ENCODE data around the gene PGAP2. TPM values are rescaled to one million over a fixed set of nuclear protein-coding genes. Genes with fewer than 3 reads are reported as not detected.
"Not testable (repeated sequence)": the region's sequence is repeated elsewhere in the genome, so short reads cannot be mapped to it uniquely, and the experiment has no call there.

Gene PGAP2
- total RNA-seq (10 to 100 TPM in 1 of 2 donors, 1 to 10 TPM in 1; 6.8 to 17.7 TPM), polyA plus RNA-seq (10 to 100 TPM in 1 of 2 donors, 1 to 10 TPM in 1; 3.9 to 11.0 TPM)
- long read RNA-seq, donor 1, partial matches to known transcripts, result 1 of 19 reads
- long read RNA-seq, donor 1, other reads (novel, unspliced or antisense), result 4 of 19 reads
- long read RNA-seq, donor 2, partial matches to known transcripts, result 2 of 11 reads
- long read RNA-seq, donor 2, other reads (novel, unspliced or antisense), result 5 of 11 reads

DNA sequence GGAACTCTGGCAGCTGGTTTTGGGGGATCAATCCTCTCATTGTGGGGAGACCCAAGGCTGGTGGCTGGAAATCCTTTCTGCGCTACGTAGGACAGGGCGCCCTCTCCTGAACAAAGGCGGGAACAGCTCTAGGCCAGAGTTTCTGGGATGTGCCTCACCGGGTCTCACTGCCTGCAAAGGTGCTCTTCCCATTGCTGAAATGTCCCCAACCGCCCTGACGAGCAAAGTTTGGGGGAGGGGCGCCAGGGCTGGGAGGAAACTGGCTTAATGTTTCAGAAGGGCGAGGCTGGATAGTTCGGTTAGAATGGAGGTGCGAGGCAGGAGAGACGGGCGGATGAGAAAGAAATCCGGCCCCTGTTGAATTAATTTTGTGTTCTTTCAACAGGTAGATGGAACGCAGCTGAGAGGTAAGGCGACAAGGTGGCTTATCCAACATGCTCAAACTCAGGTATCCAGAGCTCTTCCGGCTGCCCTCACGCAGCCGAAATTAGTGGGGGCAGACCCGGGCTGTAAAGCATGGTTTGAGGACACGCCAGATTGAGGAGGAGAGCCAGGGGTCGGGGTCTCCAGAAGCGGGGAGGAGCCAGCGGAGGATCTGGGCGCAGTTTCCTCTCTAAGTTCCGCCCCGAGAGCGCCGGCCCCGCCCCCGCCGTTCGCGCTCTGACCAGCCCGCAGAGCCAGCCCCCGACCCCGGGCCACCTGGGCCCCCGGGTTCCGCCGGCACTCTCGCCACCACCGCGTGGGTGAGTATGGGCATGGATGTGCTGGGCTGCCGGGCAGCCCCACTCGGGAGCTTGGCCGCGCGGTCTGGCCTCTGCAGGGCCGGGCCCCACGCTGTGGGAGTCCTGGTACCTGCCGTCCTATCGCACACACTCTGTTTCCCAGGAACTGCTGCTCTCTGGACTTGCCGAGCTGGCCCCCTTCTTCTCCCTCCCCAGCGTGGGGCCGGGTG, at the start of gene PGAP2:
Gene PGAP2, plus strand, starts transcription at position 652 of the 952 bp plus-strand sequence. CDS start 2,700 bp downstream, outside the sequence.
- intact Hi-C loops (cut with DNase I), result no loop called here
- H3K27ac ChIP-seq (ENCODE audit: low read depth in 1 of 2, low read length in 2 of 2), result no peak within 1 kb of the TSS
- no peaks in the 10 kb centered on the region for H3K27me3 ChIP-seq (ENCODE audit: control insufficient read depth in 1 of 2, insufficient read depth in 2 of 2, low read length in 1 of 2)
- no peaks in the 10 kb centered on the region for H3K9me3 ChIP-seq (ENCODE audit: control insufficient read depth, low read length)
- ATAC-seq (ENCODE audit: low FRiP score) (peak; percentile 90), DNase-seq (peak; percentile 76 to 90)
- 1% methylated on average over 47 to 55 of the region's 55 CpGs for WGBS, 2 donors
- peak within 1 kb of the TSS; percentile 45 to 53 for H3K4me3 ChIP-seq (ENCODE audit: low read length in 2 of 2)
- H3K4me1 ChIP-seq (ENCODE audit: control insufficient read depth in 1 of 2, insufficient read depth in 2 of 2, low read length in 2 of 2), result no peaks in the 10 kb centered on the region
- no peaks in the 10 kb centered on the region for H3K36me3 ChIP-seq (ENCODE audit: control insufficient read depth in 1 of 2, insufficient read depth in 2 of 2, low read length in 1 of 2)

DNA sequence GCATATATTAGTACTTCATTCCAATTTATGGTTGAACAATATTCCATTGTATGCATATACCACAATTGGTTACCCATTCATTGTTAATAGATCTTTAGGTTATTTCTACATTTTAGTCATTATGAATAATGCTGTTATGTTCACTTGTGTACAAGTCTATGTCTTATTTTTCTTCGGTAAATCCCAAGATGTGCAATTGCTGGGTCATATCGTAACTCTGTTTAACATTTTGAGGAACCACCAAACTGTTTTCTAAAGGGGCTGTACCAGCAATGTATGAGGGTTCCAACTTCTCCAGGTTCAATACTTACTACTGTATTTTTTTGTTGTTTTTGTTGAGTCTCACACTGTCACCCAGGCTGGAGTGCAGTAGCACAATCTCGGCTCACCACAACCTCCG, 44.1 kb upstream of the PGAP2 start:
- Histone ChIP-seq H3K9me3 (ENCODE audit: control insufficient read depth, low read length) (no peaks in the 10 kb centered on the region), H3K4me3 (ENCODE audit: low read length in 2 of 2) (no peak overlapping the region), H3K36me3 (ENCODE audit: control insufficient read depth in 1 of 2, insufficient read depth in 2 of 2, low read length in 1 of 2) (peaks cover 3 to 7% of the 10 kb centered on the region in 2 donors), H3K4me1 (ENCODE audit: control insufficient read depth in 1 of 2, insufficient read depth in 2 of 2, low read length in 2 of 2) (no peaks in the 10 kb centered on the region), H3K27me3 (ENCODE audit: control insufficient read depth in 1 of 2, insufficient read depth in 2 of 2, low read length in 1 of 2) (no peaks in the 10 kb centered on the region), H3K27ac (ENCODE audit: low read depth in 1 of 2, low read length in 2 of 2) (no peak overlapping the region)
- intact Hi-C loops (cut with DNase I), result no loop called here
- WGBS, 2 donors, result 96 to 97% methylated on average over 4 of the region's 4 CpGs
- DNase-seq, result no peak
- no peak for ATAC-seq (ENCODE audit: low FRiP score)

DNA sequence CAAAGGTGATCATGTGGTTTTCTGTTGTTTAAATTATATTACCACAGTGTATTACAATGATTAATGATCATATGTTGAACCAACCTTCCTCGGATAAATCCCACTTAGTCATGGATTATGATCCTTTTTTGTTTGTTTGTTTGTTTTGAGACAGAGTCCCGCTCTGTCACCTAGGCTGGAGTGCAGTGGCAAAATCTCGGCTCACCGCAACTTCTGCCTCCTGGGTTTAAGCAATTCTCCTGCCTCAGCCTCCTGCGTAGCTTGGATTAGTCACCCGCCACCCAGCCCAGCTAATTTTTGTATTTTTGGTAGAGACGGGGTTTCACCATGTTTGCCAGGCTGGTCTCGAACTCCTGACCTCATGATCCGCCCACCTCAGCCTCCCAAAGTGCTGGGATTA, 41.5 kb upstream of the PGAP2 start:
- DNase-seq; ATAC-seq (ENCODE audit: low FRiP score); H3K9me3 ChIP-seq (ENCODE audit: control insufficient read depth, low read length); intact Hi-C loops (cut with DNase I); H3K4me1 ChIP-seq (ENCODE audit: control insufficient read depth in 1 of 2, insufficient read depth in 2 of 2, low read length in 2 of 2); H3K4me3 ChIP-seq (ENCODE audit: low read length in 2 of 2); H3K27me3 ChIP-seq (ENCODE audit: control insufficient read depth in 1 of 2, insufficient read depth in 2 of 2, low read length in 1 of 2); H3K36me3 ChIP-seq (ENCODE audit: control insufficient read depth in 1 of 2, insufficient read depth in 2 of 2, low read length in 1 of 2); H3K27ac ChIP-seq (ENCODE audit: low read depth in 1 of 2, low read length in 2 of 2): not testable (repeated sequence)
- 91% methylated on average over 9 of the region's 9 CpGs for WGBS, 2 donors

DNA sequence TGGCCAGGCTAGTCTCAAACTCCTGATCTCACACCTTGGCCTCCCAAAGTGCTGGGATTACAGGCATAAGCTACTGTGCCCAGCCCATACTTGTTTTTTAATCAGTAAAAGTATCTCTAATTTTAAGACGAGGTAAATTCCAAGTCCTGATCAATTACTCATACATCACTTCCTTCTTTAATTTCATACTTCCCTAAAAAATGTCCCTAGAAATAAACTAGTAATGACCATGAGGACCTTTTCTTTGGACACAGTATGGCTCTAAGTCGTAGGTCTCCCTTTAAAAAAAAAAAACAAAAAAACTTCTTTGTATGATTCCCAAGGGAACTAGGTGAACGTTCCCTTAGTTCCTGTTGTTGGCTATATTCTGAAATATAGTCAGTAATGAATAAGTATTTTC, 40.8 kb upstream of the PGAP2 start:
- intact Hi-C loops (cut with DNase I), result no loop called here
- Histone ChIP-seq H3K36me3 (ENCODE audit: control insufficient read depth in 1 of 2, insufficient read depth in 2 of 2, low read length in 1 of 2) (peaks cover 5 to 8% of the 10 kb centered on the region in 2 donors), H3K27ac (ENCODE audit: low read depth in 1 of 2, low read length in 2 of 2) (no peak overlapping the region), H3K27me3 (ENCODE audit: control insufficient read depth in 1 of 2, insufficient read depth in 2 of 2, low read length in 1 of 2) (no peaks in the 10 kb centered on the region), H3K4me3 (ENCODE audit: low read length in 2 of 2) (no peak overlapping the region), H3K9me3 (ENCODE audit: control insufficient read depth, low read length) (no peaks in the 10 kb centered on the region), H3K4me1 (ENCODE audit: control insufficient read depth in 1 of 2, insufficient read depth in 2 of 2, low read length in 2 of 2) (no peaks in the 10 kb centered on the region)
- no peak for DNase-seq
- no peak for ATAC-seq (ENCODE audit: low FRiP score)
- WGBS, 2 donors, result 60 to 64% methylated on average over 3 of the region's 3 CpGs

DNA sequence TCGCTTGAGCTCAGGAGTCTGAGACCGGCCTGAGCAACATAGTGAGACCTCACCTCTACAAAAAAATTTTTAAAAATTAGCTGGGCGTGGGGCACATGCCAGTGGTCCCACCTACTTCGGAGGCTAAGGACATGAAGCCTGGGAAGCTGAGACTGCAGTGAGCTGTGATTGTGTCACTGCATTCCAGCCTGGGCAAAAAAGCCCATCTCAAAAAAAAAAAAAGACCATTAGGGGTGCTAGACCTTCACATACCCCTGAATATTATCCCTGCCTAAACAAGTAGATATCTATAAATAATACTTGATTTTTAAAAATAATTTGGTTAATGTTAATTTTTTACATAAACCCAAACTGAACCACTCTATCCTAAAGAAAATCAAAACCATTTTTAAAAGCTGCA, 35.2 kb upstream of the PGAP2 start:
- no peak overlapping the region for H3K27ac ChIP-seq (ENCODE audit: low read depth in 1 of 2, low read length in 2 of 2)
- no peaks in the 10 kb centered on the region for H3K4me1 ChIP-seq (ENCODE audit: control insufficient read depth in 1 of 2, insufficient read depth in 2 of 2, low read length in 2 of 2)
- peaks cover 3 to 9% of the 10 kb centered on the region in 2 donors for H3K36me3 ChIP-seq (ENCODE audit: control insufficient read depth in 1 of 2, insufficient read depth in 2 of 2, low read length in 1 of 2)
- H3K9me3 ChIP-seq (ENCODE audit: control insufficient read depth, low read length), result no peaks in the 10 kb centered on the region
- WGBS, 2 donors, result 89 to 90% methylated on average over 4 of the region's 4 CpGs
- no peak overlapping the region for H3K4me3 ChIP-seq (ENCODE audit: low read length in 2 of 2)
- DNase-seq (no peak), ATAC-seq (ENCODE audit: low FRiP score) (no peak)
- no peaks in the 10 kb centered on the region for H3K27me3 ChIP-seq (ENCODE audit: control insufficient read depth in 1 of 2, insufficient read depth in 2 of 2, low read length in 1 of 2)
- intact Hi-C loops (cut with DNase I), result loop anchor here in 1 of 2 donors (10.0 kb wide), 1 partner anchor 58 kb away; no protein-coding TSS in a partner anchor

DNA sequence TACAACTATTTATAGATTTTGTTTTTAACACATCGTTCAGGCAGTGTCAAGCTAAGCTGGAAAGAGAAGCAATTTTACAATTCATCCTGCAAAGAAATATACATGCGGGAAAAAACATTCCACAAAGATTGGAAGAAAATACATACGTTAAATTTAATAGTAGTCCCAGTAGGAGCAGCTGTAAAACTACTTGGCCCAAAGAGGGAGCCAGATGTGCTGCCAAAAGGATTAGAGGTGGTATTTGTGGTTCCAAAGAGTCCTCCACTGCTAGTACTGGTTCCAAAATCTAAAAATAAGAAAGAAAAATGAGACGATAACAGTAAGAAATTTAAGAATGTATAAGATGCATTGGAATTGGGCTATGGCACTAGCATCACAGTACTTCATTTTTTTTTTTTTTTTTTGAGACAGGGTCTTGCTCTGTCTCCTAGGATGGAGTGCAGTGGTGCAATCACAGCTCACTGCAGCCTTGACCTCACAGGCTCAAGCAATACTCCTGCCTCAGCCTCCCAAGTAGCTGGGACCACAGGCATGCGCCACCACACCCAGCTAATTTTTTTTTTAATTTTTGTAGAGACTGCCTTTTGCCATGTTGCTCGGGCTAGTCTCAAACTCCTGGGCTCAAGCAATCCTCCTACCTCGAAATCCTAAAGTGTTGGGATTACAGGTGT, 32.5 kb upstream of the PGAP2 start:
- WGBS, 2 donors, result 47 to 59% methylated on average over 7 of the region's 7 CpGs
- Histone ChIP-seq H3K36me3 (ENCODE audit: control insufficient read depth in 1 of 2, insufficient read depth in 2 of 2, low read length in 1 of 2) (peaks cover 8 to 9% of the 10 kb centered on the region in 2 donors), H3K9me3 (ENCODE audit: control insufficient read depth, low read length) (no peaks in the 10 kb centered on the region), H3K4me1 (ENCODE audit: control insufficient read depth in 1 of 2, insufficient read depth in 2 of 2, low read length in 2 of 2) (no peaks in the 10 kb centered on the region), H3K4me3 (ENCODE audit: low read length in 2 of 2) (no peak overlapping the region), H3K27me3 (ENCODE audit: control insufficient read depth in 1 of 2, insufficient read depth in 2 of 2, low read length in 1 of 2) (no peaks in the 10 kb centered on the region), H3K27ac (ENCODE audit: low read depth in 1 of 2, low read length in 2 of 2) (no peak overlapping the region)
- intact Hi-C loops (cut with DNase I), result loop anchor here in 1 of 2 donors (10.0 kb wide), 1 partner anchor 61 kb away; no protein-coding TSS in a partner anchor
- ATAC-seq (ENCODE audit: low FRiP score) (no peak), DNase-seq (no peak)

DNA sequence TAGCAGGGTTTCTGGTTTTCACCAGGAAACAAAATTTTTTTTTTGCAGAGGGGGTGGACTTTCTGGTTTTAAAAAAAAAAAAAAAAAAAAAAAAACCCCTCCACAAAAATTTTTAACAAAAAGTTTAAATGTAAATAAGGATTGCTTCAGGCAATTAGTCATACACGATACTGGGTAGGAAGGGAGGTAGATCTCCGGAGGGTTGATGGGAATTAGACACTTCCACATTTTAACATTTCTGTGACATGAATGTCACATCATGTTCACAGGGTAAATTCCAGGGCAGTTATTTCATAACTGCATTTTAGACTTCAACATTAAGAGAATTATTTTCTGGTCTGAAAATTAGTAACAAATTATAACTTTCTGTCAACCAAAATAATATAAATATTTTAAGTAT, 26.9 kb upstream of the PGAP2 start:
- no peak overlapping the region for H3K27ac ChIP-seq (ENCODE audit: low read depth in 1 of 2, low read length in 2 of 2)
- intact Hi-C loops (cut with DNase I), result no loop called here
- H3K4me1 ChIP-seq (ENCODE audit: control insufficient read depth in 1 of 2, insufficient read depth in 2 of 2, low read length in 2 of 2), result peaks cover 0 to 2% of the 10 kb centered on the region in 2 donors
- no peaks in the 10 kb centered on the region for H3K27me3 ChIP-seq (ENCODE audit: control insufficient read depth in 1 of 2, insufficient read depth in 2 of 2, low read length in 1 of 2)
- peaks cover 6 to 10% of the 10 kb centered on the region in 2 donors for H3K36me3 ChIP-seq (ENCODE audit: control insufficient read depth in 1 of 2, insufficient read depth in 2 of 2, low read length in 1 of 2)
- no peak overlapping the region for H3K4me3 ChIP-seq (ENCODE audit: low read length in 2 of 2)
- WGBS, 2 donors, result 7 to 12% methylated on average over 2 of the region's 2 CpGs
- no peaks in the 10 kb centered on the region for H3K9me3 ChIP-seq (ENCODE audit: control insufficient read depth, low read length)
- no peak for ATAC-seq (ENCODE audit: low FRiP score)
- DNase-seq, result no peak

DNA sequence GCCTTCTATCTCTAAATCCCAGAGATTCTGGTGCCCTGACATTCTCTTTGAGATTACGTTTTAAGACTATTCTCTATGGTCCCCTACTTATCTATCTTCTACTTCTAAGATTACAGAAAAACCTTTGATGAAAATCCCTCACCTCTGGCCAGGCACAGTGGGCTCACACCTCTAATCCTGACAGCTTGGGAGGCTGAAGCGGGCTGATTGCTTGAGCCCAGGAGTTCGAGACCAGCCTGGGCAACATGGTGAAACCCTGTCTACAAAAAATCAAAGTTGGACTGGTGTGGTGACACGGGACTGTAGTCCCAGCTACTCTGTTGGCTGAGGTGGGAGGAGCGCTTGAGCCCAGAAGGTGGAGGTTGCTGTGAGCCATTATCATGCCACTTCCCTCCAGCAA, 25.4 kb upstream of the PGAP2 start:
- intact Hi-C loops (cut with DNase I), result no loop called here
- no peaks in the 10 kb centered on the region for H3K9me3 ChIP-seq (ENCODE audit: control insufficient read depth, low read length)
- H3K36me3 ChIP-seq (ENCODE audit: control insufficient read depth in 1 of 2, insufficient read depth in 2 of 2, low read length in 1 of 2), result peaks cover 6 to 10% of the 10 kb centered on the region in 2 donors
- H3K4me1 ChIP-seq (ENCODE audit: control insufficient read depth in 1 of 2, insufficient read depth in 2 of 2, low read length in 2 of 2), result peaks cover 0 to 2% of the 10 kb centered on the region in 2 donors
- DNase-seq (no peak), ATAC-seq (ENCODE audit: low FRiP score) (no peak)
- H3K27me3 ChIP-seq (ENCODE audit: control insufficient read depth in 1 of 2, insufficient read depth in 2 of 2, low read length in 1 of 2), result no peaks in the 10 kb centered on the region
- no peak overlapping the region for H3K4me3 ChIP-seq (ENCODE audit: low read length in 2 of 2)
- H3K27ac ChIP-seq (ENCODE audit: low read depth in 1 of 2, low read length in 2 of 2), result no peak overlapping the region
- WGBS, 2 donors, result 83 to 89% methylated on average over 5 of the region's 5 CpGs
